ENCODE measurements around the gene GOSR1. TPM values are rescaled to one million over a fixed set of nuclear protein-coding genes. Genes with fewer than 3 reads are reported as not detected.

The GOSR1 gene
- total RNA-seq, 1 donor from 2014 or later, result 38.9 TPM

DNA sequence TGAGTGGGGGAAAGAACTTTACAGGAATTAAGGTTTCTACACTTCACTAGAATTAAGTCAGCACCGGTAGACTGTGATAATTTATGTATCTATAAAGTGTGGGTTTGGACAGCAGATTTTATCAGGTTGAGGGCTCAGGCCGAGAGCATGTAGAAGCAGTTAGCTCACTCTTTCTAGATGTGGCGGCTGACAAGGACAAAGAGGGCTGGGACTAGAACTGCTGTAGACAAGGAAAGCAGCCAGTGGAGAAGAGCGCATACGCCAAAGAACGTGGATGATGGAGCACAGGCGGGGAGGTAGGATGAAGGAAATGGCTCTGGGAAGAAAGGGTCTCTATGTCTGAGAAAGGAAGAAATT, 504 bp upstream of the GOSR1 start:
- Mint-ChIP-seq H3K36me3 (peaks cover 4% of the 10 kb centered on the region), H3K4me3 (peak overlapping the region; percentile 98), H3K4me1 (peaks cover 17% of the 10 kb centered on the region), H3K9me3 (no peaks in the 10 kb centered on the region), H3K27ac (peak overlapping the region; percentile 99), H3K27me3 (ENCODE audit: insufficient read depth, low read depth) (peaks cover 6% of the 10 kb centered on the region)
- H3K4me3 ChIP-seq, result peak overlapping the region; percentile 72
- no peaks in the 10 kb centered on the region for H3K27me3 ChIP-seq
- peaks cover 3% of the 10 kb centered on the region for H3F3A ChIP-seq (ENCODE audit: low read depth)
- H3K9me3 ChIP-seq (ENCODE audit: low read depth), result no peaks in the 10 kb centered on the region
- H3K9ac ChIP-seq, result no peak overlapping the region
- H3K27ac ChIP-seq, result no peak overlapping the region
- H4K20me1 ChIP-seq (ENCODE audit: low read depth), result no peaks in the 10 kb centered on the region
- peaks cover 43% of the 10 kb centered on the region for H3K79me2 ChIP-seq (ENCODE audit: low read depth)
- TF ChIP-seq EZH2 (IDR thresholded peaks at IDR 0.05), result no peak
- TF ChIP-seq, protein P1, sequence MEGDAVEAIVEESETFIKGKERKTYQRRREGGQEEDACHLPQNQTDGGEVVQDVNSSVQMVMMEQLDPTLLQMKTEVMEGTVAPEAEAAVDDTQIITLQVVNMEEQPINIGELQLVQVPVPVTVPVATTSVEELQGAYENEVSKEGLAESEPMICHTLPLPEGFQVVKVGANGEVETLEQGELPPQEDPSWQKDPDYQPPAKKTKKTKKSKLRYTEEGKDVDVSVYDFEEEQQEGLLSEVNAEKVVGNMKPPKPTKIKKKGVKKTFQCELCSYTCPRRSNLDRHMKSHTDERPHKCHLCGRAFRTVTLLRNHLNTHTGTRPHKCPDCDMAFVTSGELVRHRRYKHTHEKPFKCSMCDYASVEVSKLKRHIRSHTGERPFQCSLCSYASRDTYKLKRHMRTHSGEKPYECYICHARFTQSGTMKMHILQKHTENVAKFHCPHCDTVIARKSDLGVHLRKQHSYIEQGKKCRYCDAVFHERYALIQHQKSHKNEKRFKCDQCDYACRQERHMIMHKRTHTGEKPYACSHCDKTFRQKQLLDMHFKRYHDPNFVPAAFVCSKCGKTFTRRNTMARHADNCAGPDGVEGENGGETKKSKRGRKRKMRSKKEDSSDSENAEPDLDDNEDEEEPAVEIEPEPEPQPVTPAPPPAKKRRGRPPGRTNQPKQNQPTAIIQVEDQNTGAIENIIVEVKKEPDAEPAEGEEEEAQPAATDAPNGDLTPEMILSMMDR (IDR thresholded peaks at IDR 0.05), result no peak
- TF ChIP-seq EZH2phosphoT487 (IDR thresholded peaks at IDR 0.05), result no peak
- peak overlapping the region; percentile 88 for H2AFZ ChIP-seq (replicated peaks)
- H3K36me3 ChIP-seq, result peaks cover 4% of the 10 kb centered on the region
- peaks cover 18% of the 10 kb centered on the region for H3K4me1 ChIP-seq
- peak; percentile 31 for DNase-seq (ENCODE audit: low spot score)
- H3K4me2 ChIP-seq, result peak overlapping the region; percentile 65

DNA sequence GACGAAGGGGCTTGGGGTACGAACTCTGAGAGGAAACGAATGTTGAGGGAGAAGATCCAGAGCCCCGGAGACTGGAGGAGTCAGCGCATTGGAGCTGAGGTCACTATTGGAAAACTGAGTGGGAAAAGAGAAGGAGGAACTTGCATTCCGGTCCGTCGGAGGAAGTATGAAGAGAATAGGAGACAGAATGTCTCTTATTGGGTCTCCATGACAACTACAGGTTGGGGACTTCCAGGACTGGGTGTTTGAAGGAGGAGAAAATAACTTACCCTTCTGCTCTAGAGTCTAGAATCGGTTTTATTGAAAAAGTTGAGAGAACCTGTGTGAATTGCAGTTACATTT, 537 bp downstream of the GOSR1 start:
- Histone ChIP-seq H3K4me2 (peak overlapping the region; percentile 97), H3K36me3 (peaks cover 11% of the 10 kb centered on the region), H3K4me1 (peaks cover 7% of the 10 kb centered on the region), H3K79me2 (ENCODE audit: low read depth) (peaks cover 48% of the 10 kb centered on the region), H4K20me1 (ENCODE audit: low read depth) (peaks cover 4% of the 10 kb centered on the region), H3K4me3 (peak overlapping the region; percentile 72), H3K27ac (peak overlapping the region; percentile 5), H3K27me3 (no peaks in the 10 kb centered on the region), H2AFZ (replicated peaks) (peak overlapping the region; percentile 54), H3F3A (ENCODE audit: low read depth) (peaks cover 3% of the 10 kb centered on the region), H3K9me3 (ENCODE audit: low read depth) (no peaks in the 10 kb centered on the region), H3K9ac (peak overlapping the region; percentile 95)
- Mint-ChIP-seq H3K27me3 (ENCODE audit: insufficient read depth, low read depth) (peaks cover 6% of the 10 kb centered on the region), H3K4me3 (peak overlapping the region; percentile 98), H3K9me3 (no peaks in the 10 kb centered on the region), H3K36me3 (peaks cover 5% of the 10 kb centered on the region), H3K27ac (peak overlapping the region; percentile 99), H3K4me1 (peaks cover 17% of the 10 kb centered on the region)
- TF ChIP-seq EZH2phosphoT487 (IDR thresholded peaks at IDR 0.05), result no peak
- TF ChIP-seq, protein P1 (IDR thresholded peaks at IDR 0.05), result no peak
- no peak for DNase-seq (ENCODE audit: low spot score)

DNA sequence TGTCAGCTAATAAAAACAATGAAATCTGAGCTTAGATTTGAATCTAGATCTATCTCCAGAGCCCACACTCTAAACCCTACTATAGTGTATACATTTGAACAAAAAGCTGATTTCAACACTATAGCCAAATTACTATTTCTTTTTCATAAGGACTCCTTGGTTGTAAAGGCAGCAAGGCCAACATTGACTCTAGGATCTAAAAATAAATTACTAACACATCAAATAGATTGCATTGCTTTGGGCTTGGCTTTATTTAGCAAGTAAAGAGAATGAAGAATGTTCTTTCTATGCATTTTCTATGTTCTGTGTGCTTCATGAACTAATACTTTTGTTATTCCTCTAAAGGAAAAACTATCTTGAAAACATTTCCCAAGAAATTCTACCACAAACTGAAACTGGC, 5.3 kb downstream of the GOSR1 start:
- Mint-ChIP-seq H3K9me3 (no peaks in the 10 kb centered on the region), H3K27ac (no peak overlapping the region), H3K4me1 (peaks cover 9% of the 10 kb centered on the region), H3K27me3 (ENCODE audit: insufficient read depth, low read depth) (peaks cover under 1% of the 10 kb centered on the region), H3K36me3 (peaks cover 29% of the 10 kb centered on the region), H3K4me3 (no peak overlapping the region)
- H3K27ac ChIP-seq, result no peak overlapping the region
- H4K20me1 ChIP-seq (ENCODE audit: low read depth), result peaks cover 10% of the 10 kb centered on the region
- H3F3A ChIP-seq (ENCODE audit: low read depth), result peaks cover 7% of the 10 kb centered on the region
- H2AFZ ChIP-seq (replicated peaks), result no peak overlapping the region
- H3K4me3 ChIP-seq, result no peak overlapping the region
- peaks cover 46% of the 10 kb centered on the region for H3K36me3 ChIP-seq
- H3K27me3 ChIP-seq, result no peaks in the 10 kb centered on the region
- H3K4me2 ChIP-seq, result no peak overlapping the region
- TF ChIP-seq, protein P1 (IDR thresholded peaks at IDR 0.05), result no peak
- TF ChIP-seq EZH2 (IDR thresholded peaks at IDR 0.05) (no peak), EZH2phosphoT487 (IDR thresholded peaks at IDR 0.05) (no peak)
- H3K9me3 ChIP-seq (ENCODE audit: low read depth), result no peaks in the 10 kb centered on the region
- H3K79me2 ChIP-seq (ENCODE audit: low read depth), result peaks cover 48% of the 10 kb centered on the region
- peaks cover 5% of the 10 kb centered on the region for H3K4me1 ChIP-seq
- H3K9ac ChIP-seq, result no peak overlapping the region
- no peak for DNase-seq (ENCODE audit: low spot score)
